GM12878 (cell line): ENCODE measurements around the gene LRRC61.
"Not testable (repeated sequence)": the region's sequence is repeated elsewhere in the genome, so short reads cannot be mapped to it uniquely, and the experiment has no call there.

Experiments used
- CHD2 ChIP-seq: IDR thresholded peaks from 2 replicates; pipeline ENCODE4 v1.6.1; 2011; ENCODE audit warnings: low read depth, low read length, improper control_type of control experiment, borderline replicate concordance
- CREB1 ChIP-seq: IDR thresholded peaks from 2 replicates; pipeline ENCODE4 v1.6.1; 2012; ENCODE audit warnings: low read depth, mild to moderate bottlenecking, inconsistent platforms
- EP300 ChIP-seq, 2 experiments: fragments of 150-350 bp in 1 of 2; IDR thresholded peaks; 2 replicates each; pipeline ENCODE4 v1.6.1; 2011 to 2012; ENCODE audit warnings: low read depth in 2 of 2, low read length in 2 of 2, borderline replicate concordance in 1 of 2, improper control_type of control experiment in 1 of 2, inconsistent platforms in 1 of 2; ENCODE audit not compliant: control insufficient read depth in 1 of 2
- MEF2A ChIP-seq: IDR thresholded peaks from 2 replicates; pipeline ENCODE4 v1.6.1; 2011; ENCODE audit warnings: low read depth, mild to moderate bottlenecking, low read length, moderate library complexity; ENCODE audit not compliant: insufficient read depth
- POLR2AphosphoS5 ChIP-seq: IDR thresholded peaks from 2 replicates; pipeline ENCODE4 v1.6.1; 2011; ENCODE audit warnings: mild to moderate bottlenecking, low read length, inconsistent platforms
- SP1 ChIP-seq: IDR thresholded peaks from one replicate; pipeline ENCODE4 v1.6.1; 2011; ENCODE audit warnings: low read depth, low read length
- TF ChIP-seq, protein P1 (sequence below): IDR thresholded peaks from 2 replicates; pipeline ENCODE4 v1.6.1; 2011; ENCODE audit warnings: low read depth, mild to moderate bottlenecking, low read length, moderate library complexity, borderline replicate concordance; ENCODE audit errors: extremely low read depth
- TF ChIP-seq, protein P2 (sequence below), 3 experiments: IDR thresholded peaks in 2 of 3; conservative IDR thresholded peaks in 1 of 3; 2 replicates each; pipeline ENCODE4 v1.5.1; 2011; ENCODE audit warnings: low read depth in 3 of 3, low read length in 3 of 3, mild to moderate bottlenecking in 3 of 3, control low read depth in 2 of 3, moderate library complexity in 2 of 3, inconsistent platforms in 1 of 3, mixed read lengths in 1 of 3; ENCODE audit not compliant: control insufficient read depth in 2 of 3, insufficient read depth in 1 of 3; ENCODE audit errors: extremely low read depth in 1 of 3

DNA sequence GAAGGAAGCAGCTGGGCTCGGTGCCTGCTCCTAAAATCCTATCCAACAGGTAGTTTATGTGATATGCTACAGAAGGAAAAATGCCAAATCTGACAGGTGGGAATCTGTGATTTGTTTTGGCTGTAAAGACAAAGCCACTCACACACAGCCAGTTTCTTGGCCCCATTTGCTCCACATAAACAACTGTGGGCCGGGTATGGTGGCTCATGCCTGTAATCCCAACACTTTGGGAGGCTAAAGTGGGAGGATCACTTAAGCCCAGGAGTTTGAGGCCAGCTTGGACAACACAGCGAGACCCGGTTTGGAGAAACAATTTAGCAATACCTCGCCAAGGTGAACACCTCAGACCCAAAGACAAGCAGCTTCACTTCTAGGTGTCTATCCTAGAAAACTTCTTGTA, 16.8 kb upstream of the LRRC61 start:
- not testable (repeated sequence) for TF ChIP-seq CREB1; SP1; CHD2; MEF2A; EP300 (IDR thresholded peaks at IDR 0.05; ENCODE audit: borderline replicate concordance in 1 of 2, control insufficient read depth in 1 of 2, low read depth in 2 of 2, low read length in 2 of 2); POLR2AphosphoS5
- TF ChIP-seq, protein P1, sequence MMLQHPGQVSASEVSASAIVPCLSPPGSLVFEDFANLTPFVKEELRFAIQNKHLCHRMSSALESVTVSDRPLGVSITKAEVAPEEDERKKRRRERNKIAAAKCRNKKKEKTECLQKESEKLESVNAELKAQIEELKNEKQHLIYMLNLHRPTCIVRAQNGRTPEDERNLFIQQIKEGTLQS, result not testable (repeated sequence)
- TF ChIP-seq, protein P2, sequence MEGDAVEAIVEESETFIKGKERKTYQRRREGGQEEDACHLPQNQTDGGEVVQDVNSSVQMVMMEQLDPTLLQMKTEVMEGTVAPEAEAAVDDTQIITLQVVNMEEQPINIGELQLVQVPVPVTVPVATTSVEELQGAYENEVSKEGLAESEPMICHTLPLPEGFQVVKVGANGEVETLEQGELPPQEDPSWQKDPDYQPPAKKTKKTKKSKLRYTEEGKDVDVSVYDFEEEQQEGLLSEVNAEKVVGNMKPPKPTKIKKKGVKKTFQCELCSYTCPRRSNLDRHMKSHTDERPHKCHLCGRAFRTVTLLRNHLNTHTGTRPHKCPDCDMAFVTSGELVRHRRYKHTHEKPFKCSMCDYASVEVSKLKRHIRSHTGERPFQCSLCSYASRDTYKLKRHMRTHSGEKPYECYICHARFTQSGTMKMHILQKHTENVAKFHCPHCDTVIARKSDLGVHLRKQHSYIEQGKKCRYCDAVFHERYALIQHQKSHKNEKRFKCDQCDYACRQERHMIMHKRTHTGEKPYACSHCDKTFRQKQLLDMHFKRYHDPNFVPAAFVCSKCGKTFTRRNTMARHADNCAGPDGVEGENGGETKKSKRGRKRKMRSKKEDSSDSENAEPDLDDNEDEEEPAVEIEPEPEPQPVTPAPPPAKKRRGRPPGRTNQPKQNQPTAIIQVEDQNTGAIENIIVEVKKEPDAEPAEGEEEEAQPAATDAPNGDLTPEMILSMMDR (IDR thresholded peaks at IDR 0.05 in 2 of 3, conservative IDR thresholded peaks at IDR 0.05 in 1 of 3; ENCODE audit: control insufficient read depth in 2 of 3, extremely low read depth in 1 of 3, insufficient read depth in 1 of 3, low read depth in 3 of 3, low read length in 3 of 3), result not testable (repeated sequence)
